NCI-H2227 (cell line): ENCODE measurements around the gene ABCB4.

ENCODE experiments used
- DNase-seq: peaks from one replicate; lab custom pipeline; 2025; ENCODE audit not compliant: unreplicated experiment; lab: John Stamatoyannopoulos, UW

The ABCB4 gene

GRCh38 chr7:87475359-87476178 lies at the start of gene ABCB4:
ABCB4 (minus strand) TSS chr7:87475680; CDS start chr7:87475465, 215 bp downstream.
- peak; percentile 18 for DNase-seq

GRCh38 chr7:87518735-87519134 lies 43.3 kb upstream of the ABCB4 start:
- DNase-seq = no peak

GRCh38 chr7:87517891-87518290 lies 42.4 kb upstream of the ABCB4 start:
- DNase-seq = no peak

GRCh38 chr7:87517136-87517815 lies 41.8 kb upstream of the ABCB4 start:
- no peak for DNase-seq

GRCh38 chr7:87513735-87514335 lies 38.4 kb upstream of the ABCB4 start:
- DNase-seq = no peak

- DNase-seq = no peak
These were observed 37.4 kb upstream of the ABCB4 start for GRCh38 chr7:87512906-87513305.

GRCh38 chr7:87511510-87511909 lies 36.0 kb upstream of the ABCB4 start:
- DNase-seq = no peak

- DNase-seq = peak; percentile 10
These were observed 35.0 kb upstream of the ABCB4 start for GRCh38 chr7:87510411-87510875.

- no peak for DNase-seq
These were observed 32.0 kb upstream of the ABCB4 start for GRCh38 chr7:87507446-87507845.

GRCh38 chr7:87506246-87507180 lies 31.0 kb upstream of the ABCB4 start:
- DNase-seq = no peak

GRCh38 chr7:87505557-87506245 lies 30.2 kb upstream of the ABCB4 start:
- no peak for DNase-seq

- DNase-seq = no peak
These were observed 29.6 kb upstream of the ABCB4 start for GRCh38 chr7:87505122-87505521.

GRCh38 chr7:87499494-87499893 lies 24.0 kb upstream of the ABCB4 start:
- DNase-seq = no peak

- no peak for DNase-seq
These were observed 23.4 kb upstream of the ABCB4 start for GRCh38 chr7:87498893-87499292.

GRCh38 chr7:87497482-87497881 lies 22.0 kb upstream of the ABCB4 start:
- DNase-seq = no peak

- no peak for DNase-seq
These were observed 19.9 kb upstream of the ABCB4 start for GRCh38 chr7:87495366-87495765.

GRCh38 chr7:87494454-87494853 lies 19.0 kb upstream of the ABCB4 start:
- DNase-seq = no peak

GRCh38 chr7:87483131-87483530 lies 7.7 kb upstream of the ABCB4 start:
- DNase-seq = no peak

- DNase-seq = no peak
These were observed 6.6 kb upstream of the ABCB4 start for GRCh38 chr7:87482115-87482514.

GRCh38 chr7:87480386-87480785 lies 4.9 kb upstream of the ABCB4 start:
- no peak for DNase-seq
